Small intestine (tissue), 7 donors: ENCODE measurements around the gene LMAN1L. TPM values are rescaled to one million over a fixed set of nuclear protein-coding genes. Genes with fewer than 3 reads are reported as not detected.

ENCODE experiments used
- DNase-seq, 2 donors: peaks; one replicate each; pipeline versions ENCODE4 v3.0.0 to v3.0.0-alpha.2; 2013
- FAIRE-seq: peaks from 2 replicates; lab custom pipeline; 2012; peaks lifted over from hg19 to GRCh38; lab: Jason Lieb, UNC
- H3K27ac ChIP-seq, 3 donors: one replicate each; pipeline ENCODE4 v1.5.1; 2013; ENCODE audit warnings: low read length in 2 of 3, mild to moderate bottlenecking in 2 of 3, control low read depth in 1 of 3, inconsistent platforms in 1 of 3, low read depth in 1 of 3, moderate library complexity in 1 of 3
- H3K27me3 ChIP-seq, 3 donors: one replicate each; pipeline ENCODE4 v1.6.1; 2013; ENCODE audit warnings: low read length in 3 of 3, inconsistent platforms in 1 of 3; ENCODE audit not compliant: control insufficient read depth in 3 of 3, insufficient read depth in 3 of 3
- H3K36me3 ChIP-seq, 3 donors: one replicate each; pipeline ENCODE4 v1.6.1; 2013; ENCODE audit warnings: low read length in 3 of 3, inconsistent platforms in 1 of 3, low read depth in 1 of 3, mild to moderate bottlenecking in 1 of 3, moderate library complexity in 1 of 3; ENCODE audit not compliant: control insufficient read depth in 3 of 3, insufficient read depth in 2 of 3
- H3K4me1 ChIP-seq, 3 donors: one replicate each; pipeline ENCODE4 v1.6.1; 2013; ENCODE audit warnings: low read length in 2 of 3, inconsistent platforms in 1 of 3, low read depth in 1 of 3, mild to moderate bottlenecking in 1 of 3, moderate library complexity in 1 of 3; ENCODE audit not compliant: control insufficient read depth in 3 of 3, insufficient read depth in 2 of 3
- H3K4me3 ChIP-seq, 3 donors: one replicate each; pipeline ENCODE4 v1.5.1; 2013; ENCODE audit warnings: low read length in 3 of 3, control low read depth in 1 of 3, inconsistent platforms in 1 of 3, low read depth in 1 of 3, mild to moderate bottlenecking in 1 of 3, moderate library complexity in 1 of 3
- H3K9me3 ChIP-seq, 2 donors: one replicate each; pipeline ENCODE4 v1.6.1; 2013; ENCODE audit warnings: low read depth in 1 of 2, low read length in 1 of 2; ENCODE audit not compliant: control insufficient read depth in 2 of 2, insufficient read depth in 1 of 2
- WGBS, 3 donors: extraction: QIAGEN DNeasy Blood & Tissue Kit; methylation state at CpG; one replicate each; pipeline ENCODE4 v1.1.7; 2013; 5-methylcytosine and 5-hydroxymethylcytosine counted together
- polyA plus RNA-seq, 4 donors: library from polyadenylated mRNA; stranded (reverse) in 3 of 4; unstranded in 1 of 4; fragments of 200-250 nt in 3 of 4; fragments of 120-200 nt in 1 of 4; gene quantifications; one replicate each; pipeline versions ENCODE4 v1.2.1 to v1.2.3, GENCODE V29; 2013
- donor health status: healthy with polysubstance abuse.
- donor health status: control.
- donor health status: control.
- donor health status: Bipolar disorder and iron deficiency.
- donor health status: healthy.

Gene LMAN1L
- polyA plus RNA-seq, 4 donors, result 0.46 TPM; not detected in 3

DNA sequence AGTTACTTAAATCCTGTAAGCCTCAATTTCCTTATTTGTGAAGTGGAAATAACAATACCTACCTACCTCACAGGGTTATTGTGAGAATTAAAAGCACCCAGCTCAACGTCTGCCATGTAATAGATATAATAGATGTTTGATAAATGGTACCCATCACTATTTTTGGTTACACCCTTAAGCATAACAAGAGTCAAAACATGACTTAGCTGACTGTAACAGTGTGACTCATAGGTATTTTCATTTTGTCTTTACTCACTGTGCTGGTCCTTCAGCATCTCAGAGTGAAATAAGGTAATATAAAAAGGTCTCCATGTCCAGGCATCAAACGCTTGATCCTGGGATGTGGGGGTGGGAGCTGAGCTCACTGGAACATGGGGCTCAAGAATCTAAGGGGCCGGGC is 16.9 kb downstream of the LMAN1L start:
- 61 to 78% (median 77%) methylated on average over 3 of the region's 3 CpGs for WGBS, 3 donors
- Histone ChIP-seq H3K4me3 (no peak overlapping the region), H3K9me3 (no peaks in the 10 kb centered on the region), H3K27me3 (peaks cover 0 to 34% (median 9%) of the 10 kb centered on the region in 3 donors), H3K4me1 (peaks cover 0 to 25% (median 3%) of the 10 kb centered on the region in 3 donors), H3K27ac (no peak overlapping the region), H3K36me3 (no peaks in the 10 kb centered on the region)
- DNase-seq, result no peak
- no peak for FAIRE-seq

DNA sequence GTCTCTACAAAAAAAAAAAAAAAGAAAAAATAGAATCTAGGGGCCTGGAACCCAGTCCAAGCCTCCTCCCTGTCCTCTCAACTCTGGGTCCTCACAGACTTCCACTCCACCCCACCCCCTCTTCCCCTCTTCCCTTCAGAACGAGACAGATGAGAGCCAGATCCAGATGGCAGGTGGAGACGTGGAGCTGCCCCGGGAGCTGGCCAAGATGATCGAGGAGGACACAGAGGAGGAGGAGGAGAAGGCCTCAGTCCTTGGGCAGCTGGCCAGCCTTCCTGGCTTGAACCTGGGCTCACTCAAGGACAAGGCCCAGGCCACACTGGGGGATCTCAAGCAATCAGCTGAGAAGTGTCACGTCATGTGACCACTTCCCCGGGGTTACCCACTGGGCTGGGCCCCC is 17.4 kb downstream of the LMAN1L start:
- Histone ChIP-seq H3K4me1 (peaks cover 0 to 25% (median 3%) of the 10 kb centered on the region in 3 donors), H3K36me3 (no peaks in the 10 kb centered on the region), H3K27me3 (peaks cover 0 to 32% (median 9%) of the 10 kb centered on the region in 3 donors), H3K27ac (no peak overlapping the region), H3K4me3 (no peak overlapping the region), H3K9me3 (no peaks in the 10 kb centered on the region)
- WGBS, 3 donors, result 54 to 71% (median 65%) methylated on average over 6 of the region's 6 CpGs
- FAIRE-seq, result no peak
- no peak for DNase-seq

DNA sequence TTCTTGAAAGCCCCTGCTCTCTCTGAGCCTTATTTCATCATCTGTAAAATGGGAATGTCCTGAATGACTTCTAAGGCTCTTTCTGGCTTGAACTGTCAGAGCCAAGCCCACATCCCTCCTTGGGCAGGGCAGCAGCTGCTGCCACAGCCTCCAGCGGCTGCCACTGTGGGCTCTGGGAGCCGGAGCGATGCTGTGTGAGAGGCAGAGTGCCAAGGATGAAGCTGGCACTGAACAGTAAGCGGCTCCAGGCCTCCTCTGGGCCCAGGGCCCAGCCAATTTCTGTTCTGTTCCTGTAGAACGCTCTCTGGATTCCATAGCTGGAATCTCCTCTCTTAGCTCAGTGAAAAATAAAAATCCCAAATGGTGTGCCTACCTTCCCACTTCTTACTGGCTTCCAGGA is 18.2 kb downstream of the LMAN1L start:
- H3K9me3 ChIP-seq, result no peaks in the 10 kb centered on the region
- WGBS, 3 donors, result 16 to 67% (median 38%) methylated on average over 5 of the region's 5 CpGs
- DNase-seq, result no peak
- no peak for FAIRE-seq
- peaks cover 0 to 7% (median 0%) of the 10 kb centered on the region in 3 donors for H3K36me3 ChIP-seq
- H3K27ac ChIP-seq, result no peak overlapping the region
- peaks cover 0 to 25% (median 3%) of the 10 kb centered on the region in 3 donors for H3K4me1 ChIP-seq
- peaks cover 0 to 25% (median 9%) of the 10 kb centered on the region in 3 donors for H3K27me3 ChIP-seq
- H3K4me3 ChIP-seq, result no peak overlapping the region

DNA sequence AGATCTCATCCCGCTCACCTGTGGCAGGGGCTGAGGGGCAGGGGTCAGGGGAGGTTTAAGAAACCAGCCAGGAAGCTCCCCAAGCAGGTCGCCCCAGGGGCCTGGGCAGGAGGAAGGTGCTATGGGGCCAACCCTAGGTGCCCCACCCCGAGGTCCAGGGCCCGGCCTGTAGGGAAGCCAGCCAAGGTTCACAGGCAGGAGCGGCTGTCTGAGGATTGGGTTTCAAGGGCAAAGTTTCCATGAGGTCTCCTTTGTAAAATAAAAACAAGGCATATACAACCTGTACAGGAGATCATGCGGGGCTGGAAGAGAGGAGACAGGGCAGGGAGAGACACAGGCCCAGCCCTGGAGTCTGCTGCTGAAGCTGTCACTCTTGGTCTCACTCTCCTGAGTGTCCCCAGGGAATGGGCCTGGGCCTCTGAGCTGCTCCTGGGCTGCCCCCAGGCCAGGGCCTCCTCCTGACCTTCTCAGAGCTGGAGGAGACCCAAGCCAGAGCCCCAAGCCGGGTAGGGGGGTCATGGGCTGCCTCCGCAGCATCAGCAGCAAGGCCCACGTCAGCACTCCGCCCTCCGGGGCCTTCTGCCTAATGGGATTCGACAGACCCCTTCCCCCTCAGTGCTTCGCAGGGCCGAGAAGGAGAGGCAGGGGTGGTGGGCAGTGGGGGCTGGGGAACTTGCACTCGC is 19.3 kb downstream of the LMAN1L start:
- FAIRE-seq, result no peak

DNA sequence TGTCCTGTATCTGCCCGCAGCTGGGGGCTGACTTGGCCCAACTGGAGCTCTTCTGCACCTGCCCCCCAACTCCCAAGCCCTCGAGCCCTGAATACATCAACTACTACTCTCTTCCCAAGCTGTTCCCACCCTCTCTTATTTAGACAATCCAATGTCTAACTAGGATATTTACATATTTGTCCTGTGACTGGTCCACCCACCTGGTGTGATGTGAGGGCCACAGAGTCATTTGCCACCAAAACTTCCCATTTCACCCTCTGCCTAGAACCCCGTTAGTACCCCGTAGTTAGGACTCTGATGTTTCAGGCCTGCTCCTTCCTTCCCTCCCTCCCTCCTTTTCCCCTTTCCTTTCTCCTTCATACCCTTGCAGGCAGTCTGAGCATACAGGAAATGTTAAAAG is 20.2 kb downstream of the LMAN1L start:
- Histone ChIP-seq H3K27ac (no peak overlapping the region), H3K27me3 (peaks cover 0 to 6% (median 6%) of the 10 kb centered on the region in 3 donors), H3K36me3 (peaks cover 0 to 27% (median 6%) of the 10 kb centered on the region in 3 donors), H3K9me3 (no peaks in the 10 kb centered on the region), H3K4me1 (peaks cover 0 to 21% (median 3%) of the 10 kb centered on the region in 3 donors), H3K4me3 (no peak overlapping the region)
- WGBS, 3 donors, result 29 to 53% (median 48%) methylated on average over 4 of the region's 4 CpGs
- FAIRE-seq (no peak), DNase-seq (no peak)

More for the DNA sequence above, 19.3 kb downstream of the LMAN1L start:
- Histone ChIP-seq H3K27me3 (peaks cover 0 to 15% (median 9%) of the 10 kb centered on the region in 3 donors), H3K36me3 (peaks cover 0 to 18% (median 5%) of the 10 kb centered on the region in 3 donors), H3K4me1 (peaks cover 0 to 21% (median 3%) of the 10 kb centered on the region in 3 donors), H3K4me3 (no peak overlapping the region), H3K9me3 (no peaks in the 10 kb centered on the region), H3K27ac (peak overlapping the region; percentile 31 to 50 (median 40))
- 29 to 50% (median 43%) methylated on average over 15 of the region's 15 CpGs for WGBS, 3 donors
- DNase-seq, result peak; percentile 68 to 90

DNA sequence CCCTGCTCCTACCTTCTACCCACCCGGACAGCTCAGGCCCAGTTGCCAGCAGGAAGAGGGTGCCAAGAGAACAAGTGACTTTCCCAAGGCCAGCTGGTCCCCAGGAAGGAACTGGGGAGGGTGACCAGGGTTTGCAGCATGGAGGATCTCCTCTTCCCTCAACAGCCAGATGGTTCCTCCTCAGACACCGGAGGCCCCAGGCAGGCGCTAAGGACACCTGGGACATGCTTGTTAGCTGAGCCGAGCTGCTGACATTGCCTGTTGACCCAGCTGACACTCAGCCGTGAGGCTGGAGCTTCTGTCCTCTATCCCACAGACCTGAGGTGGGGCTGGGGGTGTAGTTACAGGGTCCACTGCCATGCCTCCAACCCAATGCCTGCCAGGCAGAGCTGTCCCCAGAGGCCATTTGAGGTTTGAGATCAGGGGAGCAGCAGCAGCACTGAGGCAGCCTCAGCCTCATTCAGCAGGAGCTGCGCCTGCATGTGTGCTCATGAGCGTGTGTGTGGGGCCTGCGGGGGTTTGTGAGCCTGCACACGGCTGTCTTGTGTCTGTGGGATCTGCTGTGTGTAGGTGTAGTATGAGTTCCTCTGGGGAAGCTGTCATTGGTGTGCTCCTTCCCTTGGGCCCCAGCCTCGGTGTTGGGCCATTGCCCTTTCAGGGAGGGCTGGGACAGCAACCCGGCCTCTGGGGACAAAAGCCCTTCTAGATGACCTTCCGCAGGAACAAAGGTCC is 20.9 kb downstream of the LMAN1L start:
- no peak for DNase-seq
- Histone ChIP-seq H3K4me3 (no peak overlapping the region), H3K36me3 (peaks cover 2 to 34% (median 6%) of the 10 kb centered on the region in 3 donors), H3K4me1 (peaks cover 0 to 21% (median 3%) of the 10 kb centered on the region in 3 donors), H3K27ac (no peak overlapping the region), H3K9me3 (no peaks in the 10 kb centered on the region), H3K27me3 (peaks cover 0 to 2% (median 0%) of the 10 kb centered on the region in 3 donors)
- 57 to 65% (median 60%) methylated on average over 12 of the region's 12 CpGs for WGBS, 3 donors
- FAIRE-seq, result no peak

DNA sequence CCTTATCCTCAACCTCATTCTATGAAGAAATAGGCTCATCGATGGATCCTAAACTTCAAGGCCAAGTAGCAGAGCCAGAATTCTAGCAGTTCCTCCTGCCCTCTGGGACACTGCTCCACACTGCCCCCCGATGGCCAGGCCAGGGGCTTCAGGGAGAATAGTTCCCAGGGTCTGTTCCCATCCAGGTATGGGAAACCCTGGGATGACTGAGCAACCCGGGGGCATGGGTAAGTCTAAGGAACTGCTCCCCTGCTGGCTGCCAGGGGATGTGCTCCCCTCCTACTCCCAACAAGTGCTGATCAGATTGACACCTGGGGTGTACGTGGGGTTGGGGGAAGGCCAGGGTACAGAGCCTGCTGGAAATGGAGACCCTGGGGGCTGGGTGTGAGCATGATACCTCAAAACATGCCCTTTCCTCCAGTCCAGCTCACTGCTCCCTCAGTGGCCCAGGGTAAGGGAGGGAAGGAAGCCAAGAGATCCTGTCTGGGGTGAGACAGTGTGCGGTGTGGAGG is 22.7 kb downstream of the LMAN1L start:
- no peak for FAIRE-seq
- Histone ChIP-seq H3K27ac (no peak overlapping the region), H3K36me3 (peaks cover 2 to 52% (median 9%) of the 10 kb centered on the region in 3 donors), H3K9me3 (no peaks in the 10 kb centered on the region), H3K27me3 (no peaks in the 10 kb centered on the region), H3K4me1 (peaks cover 0 to 30% (median 3%) of the 10 kb centered on the region in 3 donors), H3K4me3 (no peak overlapping the region)
- peak; percentile 66 to 67 for DNase-seq
- 30 to 37% (median 33%) methylated on average over 5 of the region's 5 CpGs for WGBS, 3 donors

DNA sequence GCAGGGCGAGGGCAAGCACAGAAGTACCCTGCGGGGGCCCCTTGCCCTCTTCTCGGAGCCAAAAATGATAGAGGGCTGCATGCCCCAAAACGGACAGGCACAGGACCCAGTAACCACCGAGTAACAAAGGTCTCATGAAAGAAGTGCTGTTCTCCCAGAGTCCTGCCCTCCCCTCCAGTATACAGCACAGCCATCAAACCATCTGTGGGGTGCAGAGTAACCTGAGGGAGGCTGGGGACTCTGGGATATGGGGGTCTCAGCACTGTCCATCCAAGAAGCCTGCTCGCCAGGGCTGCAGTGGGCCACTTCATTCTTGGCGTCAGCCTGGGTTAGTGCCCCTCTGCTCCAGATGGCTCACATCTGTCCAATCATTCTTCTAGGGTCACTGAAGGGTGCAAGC is 24.2 kb downstream of the LMAN1L start:
- FAIRE-seq (no peak), DNase-seq (no peak)
- H3K36me3 ChIP-seq, result peaks cover 2 to 64% (median 9%) of the 10 kb centered on the region in 3 donors
- peaks cover 0 to 34% (median 3%) of the 10 kb centered on the region in 3 donors for H3K4me1 ChIP-seq
- H3K9me3 ChIP-seq, result no peaks in the 10 kb centered on the region
- H3K27ac ChIP-seq, result no peak overlapping the region
- WGBS, 3 donors, result 80 to 87% (median 84%) methylated on average over 7 of the region's 7 CpGs
- H3K27me3 ChIP-seq, result no peaks in the 10 kb centered on the region
- H3K4me3 ChIP-seq, result no peak overlapping the region
